Osteoblast (primary cell): ENCODE data around the gene TPST2. TPM values are rescaled to one million over a fixed set of nuclear protein-coding genes. Genes with fewer than 3 reads are reported as not detected.
A peak's percentile ranks its signal among the peaks of the same experiment; 100 is the strongest.

ENCODE experiments used
- DNase-seq: peaks from one replicate; pipeline ENCODE4 v3.0.0; 2011; ENCODE audit warnings: low spot score, mixed read lengths; ENCODE audit not compliant: insufficient read length; ENCODE audit errors: missing footprints
- H2AFZ ChIP-seq: 2 replicates; pipeline ENCODE4 v1.6.0; 2011; ENCODE audit warnings: mild to moderate bottlenecking, low read length
- H3K27ac ChIP-seq: 2 replicates; pipeline ENCODE4 v1.5.1; 2011; ENCODE audit warnings: mild to moderate bottlenecking, low read depth, low read length, moderate library complexity
- H3K27me3 ChIP-seq: 2 replicates; pipeline ENCODE4 v1.6.0; 2012; ENCODE audit warnings: mild to moderate bottlenecking, control low read depth, inconsistent platforms, low read length, moderate library complexity; ENCODE audit not compliant: insufficient read depth
- H3K36me3 ChIP-seq: 2 replicates; pipeline ENCODE4 v1.5.1; 2011; ENCODE audit warnings: mild to moderate bottlenecking, low read length, control low read depth, moderate library complexity; ENCODE audit not compliant: insufficient read depth
- H3K4me1 ChIP-seq: 2 replicates; pipeline ENCODE4 v1.5.1; 2011; ENCODE audit warnings: mild to moderate bottlenecking, low read length, control low read depth, moderate library complexity; ENCODE audit not compliant: insufficient read depth
- H3K4me2 ChIP-seq: 2 replicates; pipeline ENCODE4 v1.6.0; 2011; ENCODE audit warnings: mild to moderate bottlenecking, low read length; ENCODE audit not compliant: insufficient read depth
- H3K4me3 ChIP-seq: fragments of 200-600 bp; sonication (generic); 3 replicates; pipeline ENCODE4 v1.5.1; 2012; ENCODE audit warnings: mild to moderate bottlenecking, low read length, inconsistent platforms; ENCODE audit not compliant: insufficient read depth
- H3K79me2 ChIP-seq: 2 replicates; pipeline ENCODE4 v1.6.0; 2012; ENCODE audit warnings: mild to moderate bottlenecking, low read length, control low read depth, inconsistent platforms; ENCODE audit not compliant: insufficient read depth
- H3K9me3 ChIP-seq: 2 replicates; pipeline ENCODE4 v1.5.1; 2011; ENCODE audit warnings: low read depth, low read length, control low read depth
- H4K20me1 ChIP-seq: 2 replicates; pipeline ENCODE4 v1.6.0; 2012; ENCODE audit warnings: mild to moderate bottlenecking, low read length, control low read depth; ENCODE audit not compliant: insufficient read depth
- total RNA-seq: library from RNA; depleted of rRNA; stranded (reverse); fragments of >200 nt; gene quantifications from 2 replicates; pipeline ENCODE4 v1.2.3, GENCODE V29; 2012
- TF ChIP-seq, protein P1 (sequence below): IDR thresholded peaks from 2 replicates; pipeline ENCODE4 v1.5.1; 2011; ENCODE audit warnings: mild to moderate bottlenecking, low read depth, low read length, moderate library complexity; ENCODE audit errors: extremely low read depth

The TPST2 gene
- total RNA-seq, 1 donor = 98.4 TPM

GRCh38 chr22:26544489-26544888 is 45.4 kb downstream of the TPST2 start:
- H3K4me2 ChIP-seq = no peak overlapping the region
- no peak overlapping the region for H2AFZ ChIP-seq
- TF ChIP-seq, protein P1, sequence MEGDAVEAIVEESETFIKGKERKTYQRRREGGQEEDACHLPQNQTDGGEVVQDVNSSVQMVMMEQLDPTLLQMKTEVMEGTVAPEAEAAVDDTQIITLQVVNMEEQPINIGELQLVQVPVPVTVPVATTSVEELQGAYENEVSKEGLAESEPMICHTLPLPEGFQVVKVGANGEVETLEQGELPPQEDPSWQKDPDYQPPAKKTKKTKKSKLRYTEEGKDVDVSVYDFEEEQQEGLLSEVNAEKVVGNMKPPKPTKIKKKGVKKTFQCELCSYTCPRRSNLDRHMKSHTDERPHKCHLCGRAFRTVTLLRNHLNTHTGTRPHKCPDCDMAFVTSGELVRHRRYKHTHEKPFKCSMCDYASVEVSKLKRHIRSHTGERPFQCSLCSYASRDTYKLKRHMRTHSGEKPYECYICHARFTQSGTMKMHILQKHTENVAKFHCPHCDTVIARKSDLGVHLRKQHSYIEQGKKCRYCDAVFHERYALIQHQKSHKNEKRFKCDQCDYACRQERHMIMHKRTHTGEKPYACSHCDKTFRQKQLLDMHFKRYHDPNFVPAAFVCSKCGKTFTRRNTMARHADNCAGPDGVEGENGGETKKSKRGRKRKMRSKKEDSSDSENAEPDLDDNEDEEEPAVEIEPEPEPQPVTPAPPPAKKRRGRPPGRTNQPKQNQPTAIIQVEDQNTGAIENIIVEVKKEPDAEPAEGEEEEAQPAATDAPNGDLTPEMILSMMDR = no peak
- H3K79me2 ChIP-seq = peaks cover 83% of the 10 kb centered on the region
- H3K9me3 ChIP-seq = no peaks in the 10 kb centered on the region
- H3K36me3 ChIP-seq = peaks cover 36% of the 10 kb centered on the region
- DNase-seq = no peak
- H4K20me1 ChIP-seq = peaks cover 24% of the 10 kb centered on the region
- no peak overlapping the region for H3K4me3 ChIP-seq
- no peaks in the 10 kb centered on the region for H3K27me3 ChIP-seq
- H3K4me1 ChIP-seq = no peaks in the 10 kb centered on the region
- no peak overlapping the region for H3K27ac ChIP-seq

GRCh38 chr22:26542831-26543230 is 47.1 kb downstream of the TPST2 start:
- H3K4me2 ChIP-seq = no peak overlapping the region
- H3K4me3 ChIP-seq = no peak overlapping the region
- H3K9me3 ChIP-seq = no peaks in the 10 kb centered on the region
- no peaks in the 10 kb centered on the region for H3K4me1 ChIP-seq
- H3K27me3 ChIP-seq = no peaks in the 10 kb centered on the region
- no peak overlapping the region for H3K27ac ChIP-seq
- peaks cover 77% of the 10 kb centered on the region for H3K79me2 ChIP-seq
- peaks cover 49% of the 10 kb centered on the region for H3K36me3 ChIP-seq
- H4K20me1 ChIP-seq = peaks cover 27% of the 10 kb centered on the region
- TF ChIP-seq, protein P1 = no peak
- H2AFZ ChIP-seq = no peak overlapping the region
- peak; percentile 88 for DNase-seq

DNA sequence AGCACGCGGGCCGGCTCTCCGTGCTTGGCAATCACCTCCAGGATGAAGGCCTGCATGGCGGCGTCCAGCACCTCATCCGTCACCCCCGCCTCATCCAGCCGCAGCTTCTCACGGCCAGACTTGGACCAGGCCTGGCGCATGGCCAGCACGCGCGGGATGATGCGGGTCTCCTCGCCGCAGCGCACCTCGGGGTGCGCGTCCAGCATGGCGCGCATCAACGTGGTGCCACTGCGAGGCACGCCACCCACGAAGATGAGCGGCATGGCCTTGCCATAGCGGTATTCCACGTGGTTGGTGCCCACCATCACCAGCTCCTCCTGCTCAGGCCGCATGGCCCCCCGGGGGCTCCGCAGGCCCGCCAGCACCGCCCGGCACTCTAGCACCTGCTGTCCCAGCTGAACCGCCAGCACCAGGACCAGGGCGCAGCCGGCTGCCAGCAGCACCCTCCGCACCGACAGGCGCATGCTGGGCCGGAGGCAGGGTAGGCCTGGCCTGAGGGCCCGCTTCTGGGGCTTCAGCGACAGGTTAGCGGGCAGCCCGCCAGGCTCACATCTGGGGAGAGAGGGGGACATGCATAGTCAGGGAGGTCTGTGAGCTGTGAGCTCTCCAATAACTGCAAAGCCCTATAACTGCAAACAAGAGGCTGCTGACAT is 48.6 kb downstream of the TPST2 start:
- H4K20me1 ChIP-seq = peaks cover 21% of the 10 kb centered on the region
- TF ChIP-seq, protein P1 = no peak

DNA sequence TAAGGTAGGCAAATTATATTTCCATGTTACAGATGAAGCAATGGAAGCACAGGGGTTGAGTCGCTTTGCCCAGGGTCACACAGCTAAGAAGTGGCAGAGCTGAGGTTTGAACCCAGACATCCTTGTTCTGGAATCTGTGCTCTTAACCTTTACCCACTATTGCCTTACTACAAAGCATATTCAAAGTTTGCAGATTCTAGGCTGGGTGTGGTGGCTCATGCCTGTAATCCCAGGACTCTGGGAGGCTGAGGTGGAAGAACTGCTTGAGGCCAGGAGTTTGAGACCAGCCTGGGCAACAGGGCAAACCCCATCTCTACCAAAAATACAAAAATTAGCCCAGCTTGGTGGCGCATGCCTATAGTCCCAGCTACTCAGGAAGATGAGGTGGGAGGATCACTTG is 49.8 kb downstream of the TPST2 start:
- H3K9me3 ChIP-seq = no peaks in the 10 kb centered on the region

More for the DNA sequence above, 48.6 kb downstream of the TPST2 start:
- Histone ChIP-seq H3K36me3 (peaks cover 53% of the 10 kb centered on the region), H3K27ac (no peak overlapping the region), H3K4me3 (no peak overlapping the region), H3K4me1 (no peaks in the 10 kb centered on the region), H3K4me2 (no peak overlapping the region), H3K27me3 (no peaks in the 10 kb centered on the region), H3K79me2 (peaks cover 73% of the 10 kb centered on the region), H2AFZ (no peak overlapping the region), H3K9me3 (no peaks in the 10 kb centered on the region)
- no peak for DNase-seq

More for the DNA sequence above, 49.8 kb downstream of the TPST2 start:
- Histone ChIP-seq H2AFZ (no peak overlapping the region), H4K20me1 (peaks cover 21% of the 10 kb centered on the region), H3K27ac (no peak overlapping the region), H3K27me3 (no peaks in the 10 kb centered on the region), H3K4me2 (no peak overlapping the region), H3K36me3 (peaks cover 65% of the 10 kb centered on the region), H3K4me3 (no peak overlapping the region), H3K4me1 (no peaks in the 10 kb centered on the region), H3K79me2 (peaks cover 66% of the 10 kb centered on the region)
- no peak for DNase-seq
- TF ChIP-seq, protein P1 = no peak
